Measurements from ENCODE around the gene SLC39A12.

SLC39A12 gene

DNA sequence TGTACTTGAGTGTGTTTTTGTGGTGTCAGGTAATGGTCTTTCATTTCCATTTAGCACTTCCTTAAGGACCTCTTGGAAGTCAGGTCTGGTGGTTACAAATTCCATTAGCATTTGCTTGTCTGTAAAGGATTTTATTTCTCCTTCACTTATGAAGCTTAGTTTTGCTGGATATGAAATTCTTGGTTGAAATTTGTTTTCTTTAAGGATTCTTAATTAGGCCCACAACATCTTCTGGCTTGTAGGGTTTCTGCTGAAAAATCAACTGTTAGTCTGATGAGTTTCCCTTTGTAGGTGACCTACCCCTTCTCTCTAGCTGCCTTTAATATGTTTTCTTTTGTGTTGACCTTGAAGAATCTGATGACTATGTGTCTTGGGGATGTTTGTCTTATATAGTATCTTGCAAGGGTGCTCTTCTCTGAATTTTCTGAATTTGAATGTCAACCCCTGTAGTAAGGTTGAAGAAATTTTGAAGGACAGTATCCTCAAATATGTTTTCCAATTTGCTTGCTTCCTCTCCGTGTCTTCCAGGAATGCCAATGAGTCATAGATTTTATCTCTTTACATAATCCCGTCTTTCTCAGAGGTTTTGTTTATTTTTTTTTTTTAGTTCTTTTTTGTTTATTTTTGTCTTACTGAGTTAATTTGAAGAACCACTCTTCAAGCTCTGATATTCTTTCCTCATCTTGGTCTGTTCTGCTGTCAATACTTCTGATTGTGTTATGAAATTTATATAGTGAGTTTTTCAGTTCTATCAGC is 70.2 kb downstream of the SLC39A12 start:
- no peak for DNase-seq (ENCODE audit: low read depth)
- no peak overlapping the region for H3K4me3 ChIP-seq (ENCODE audit: low read depth, low read length)

DNA sequence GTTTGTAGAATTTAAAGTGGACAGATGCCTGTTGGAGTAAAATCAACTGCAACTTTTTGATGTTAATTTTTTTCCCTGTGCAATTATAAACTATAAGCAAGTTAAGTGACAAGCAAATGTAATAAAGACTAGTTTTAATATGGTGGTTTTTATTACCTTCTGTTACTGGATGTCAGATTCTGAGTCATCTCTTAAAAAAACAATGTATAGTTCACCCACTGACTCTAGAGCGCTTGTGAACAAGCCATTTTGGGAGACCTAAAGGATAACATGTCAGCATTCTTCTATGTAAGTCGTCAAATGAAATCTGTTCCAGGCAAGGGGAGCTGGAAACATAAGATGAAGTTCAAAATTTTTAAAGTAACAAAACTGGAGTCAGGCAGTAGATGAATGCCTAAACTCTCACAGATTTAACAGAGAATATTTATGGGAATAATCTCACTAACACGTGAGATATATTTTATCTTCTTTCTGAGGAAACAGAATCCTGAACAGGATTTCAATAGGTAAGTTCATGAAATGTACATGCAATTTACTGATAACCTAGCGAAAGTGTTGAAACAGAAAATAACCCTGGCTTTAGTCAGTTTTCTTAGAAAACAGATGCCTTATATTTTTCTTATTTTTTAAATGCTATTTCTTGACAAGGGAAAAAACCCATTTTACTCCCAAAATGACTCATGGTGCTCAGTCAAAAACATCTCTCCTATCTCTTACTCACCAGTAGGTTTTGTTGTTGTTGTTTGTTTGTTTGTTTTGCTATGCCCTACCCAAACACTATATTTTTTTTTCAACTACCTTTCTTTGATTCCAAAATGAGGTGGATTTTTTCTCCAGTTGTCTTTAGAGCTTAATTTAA is 91.7 kb downstream of the SLC39A12 start:
- no peak overlapping the region for H3K4me3 ChIP-seq (ENCODE audit: low read depth, low read length)
- DNase-seq (ENCODE audit: low read depth): peak; percentile 79

DNA sequence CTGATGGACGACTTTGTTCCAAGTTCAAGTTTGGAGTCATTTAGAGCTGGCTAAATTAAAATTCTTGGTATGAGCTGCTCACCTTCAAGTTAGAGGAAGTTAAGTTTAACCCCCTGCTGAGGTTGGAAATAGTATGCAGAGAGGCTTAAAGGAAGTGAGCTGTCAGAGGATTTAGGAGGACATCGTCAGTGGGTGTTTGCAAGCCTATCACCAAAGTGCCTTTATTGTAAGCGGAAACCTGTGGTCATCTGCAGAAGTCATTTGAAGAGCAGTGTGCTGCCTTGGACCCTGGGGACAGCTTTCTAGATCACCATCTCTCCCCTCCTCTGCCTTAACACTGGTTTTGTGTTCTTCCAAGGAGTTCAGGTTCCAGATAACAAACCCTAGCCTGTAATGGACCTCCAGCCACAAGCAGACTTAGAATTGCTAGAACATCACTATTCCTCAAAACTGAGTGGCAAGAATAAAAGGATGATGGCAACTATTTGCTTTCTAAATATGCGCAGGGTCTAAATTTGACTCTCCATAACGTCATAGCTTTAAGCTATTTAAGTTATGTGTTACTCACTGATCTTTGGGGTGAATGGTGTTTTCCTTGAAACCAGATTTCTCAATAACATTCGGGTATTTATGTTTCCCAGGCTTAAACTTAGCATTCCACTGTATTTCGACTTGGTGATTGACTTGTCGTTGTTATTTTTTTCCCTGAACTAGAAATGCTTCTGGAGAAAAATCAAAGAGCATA is 93.4 kb downstream of the SLC39A12 start:
- no peak overlapping the region for H3K4me3 ChIP-seq (ENCODE audit: low read depth, low read length)
- peak; percentile 78 for DNase-seq (ENCODE audit: low read depth)

DNA sequence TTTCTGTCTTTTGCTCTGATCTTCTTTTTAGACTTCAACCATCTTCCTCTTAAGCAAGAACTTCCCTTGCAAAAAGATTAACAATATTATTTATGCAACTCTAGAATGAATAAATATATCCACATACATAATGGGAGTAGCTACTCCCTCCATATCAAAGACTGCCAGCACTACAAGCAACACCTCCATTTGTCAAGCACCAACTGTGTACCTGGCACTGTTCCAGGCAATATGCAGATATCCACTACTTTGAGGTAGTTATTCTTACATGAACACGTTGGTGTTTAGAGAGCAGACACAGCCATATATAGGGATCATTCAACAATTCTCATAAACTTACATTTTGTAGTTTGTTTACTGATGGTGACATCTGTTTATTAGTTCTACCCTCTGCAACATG is 104.9 kb downstream of the SLC39A12 start:
- no peak overlapping the region for H3K4me3 ChIP-seq (ENCODE audit: low read depth, low read length)
- no peak for DNase-seq (ENCODE audit: low read depth)

DNA sequence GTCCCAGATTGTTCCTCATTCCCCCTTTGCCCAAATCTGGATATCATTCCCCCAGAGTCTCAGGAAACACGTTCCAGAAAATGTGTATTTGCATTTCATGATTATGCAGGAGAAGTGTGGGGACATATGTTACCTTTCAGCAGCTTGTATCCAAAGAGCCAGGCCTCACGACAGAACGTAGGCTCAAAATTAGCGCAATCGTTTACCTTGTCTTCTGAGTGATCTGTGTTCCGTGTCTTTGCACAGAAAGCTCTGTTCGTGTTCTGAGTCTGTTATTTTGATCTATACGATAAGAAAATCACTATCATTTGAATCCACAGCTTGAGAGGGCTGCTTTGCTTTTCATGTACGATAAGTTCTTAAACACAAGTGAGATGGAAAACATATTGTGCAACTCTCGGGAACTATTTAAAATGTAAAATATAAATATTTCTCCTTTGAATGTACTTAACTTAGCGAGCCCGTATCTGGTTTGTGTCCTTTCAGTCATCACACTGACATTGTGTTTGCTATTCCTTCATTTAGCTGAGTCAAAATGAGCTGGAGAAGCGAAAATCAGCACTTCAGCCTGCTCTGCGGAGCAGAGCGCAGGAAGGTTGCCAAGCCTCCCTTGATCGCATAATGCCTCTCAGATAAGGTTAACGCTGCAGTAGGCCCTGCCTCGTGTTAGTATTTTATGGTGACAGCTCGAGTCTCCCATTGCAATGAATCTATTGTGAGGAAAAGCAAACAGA is 108.3 kb downstream of the SLC39A12 start:
- H3K4me3 ChIP-seq (ENCODE audit: low read depth, low read length): no peak overlapping the region
- no peak for DNase-seq (ENCODE audit: low read depth)

DNA sequence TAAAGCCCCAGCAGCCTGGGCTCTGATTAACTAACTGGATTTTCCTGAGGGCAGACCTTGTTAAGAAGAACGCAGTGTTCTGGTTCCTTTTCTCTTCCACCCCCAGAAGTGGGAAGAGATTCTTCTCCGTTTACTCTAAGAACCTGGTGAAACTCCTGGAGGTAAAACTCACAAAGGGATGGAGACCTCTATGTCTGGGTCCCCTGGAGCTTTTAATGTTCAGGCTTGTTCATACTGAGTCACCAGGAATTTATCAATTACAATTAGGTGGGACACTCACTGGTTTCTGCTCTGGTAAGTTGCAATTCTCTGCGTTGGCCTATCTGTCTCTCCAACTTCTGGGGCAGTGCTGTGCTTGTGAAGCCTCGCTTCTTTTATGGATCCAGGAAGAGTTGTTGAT is 115.2 kb downstream of the SLC39A12 start:
- H3K4me3 ChIP-seq (ENCODE audit: low read depth, low read length): no peak overlapping the region
- peak; percentile 36 for DNase-seq (ENCODE audit: low read depth)

DNA sequence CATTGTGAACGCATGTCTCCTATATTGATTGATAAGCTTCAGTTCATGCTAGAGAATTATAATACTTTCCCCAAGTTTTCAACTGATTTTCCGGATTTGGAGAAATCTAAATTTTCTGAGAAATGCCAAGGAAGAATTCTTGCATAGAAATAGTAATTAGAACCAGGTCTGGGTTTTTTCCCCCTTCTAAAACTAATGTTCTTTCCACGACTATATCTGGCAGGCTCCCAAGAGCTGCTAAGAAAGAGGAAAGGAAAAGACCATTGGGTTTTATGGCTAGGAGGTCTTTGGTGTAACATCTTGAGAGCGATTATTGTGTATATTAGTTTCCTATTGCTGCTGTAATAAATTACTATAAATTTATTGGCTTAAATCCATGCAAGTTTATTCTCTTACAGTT is 116.7 kb downstream of the SLC39A12 start:
- H3K4me3 ChIP-seq (ENCODE audit: low read depth, low read length): no peak overlapping the region
- no peak for DNase-seq (ENCODE audit: low read depth)

DNA sequence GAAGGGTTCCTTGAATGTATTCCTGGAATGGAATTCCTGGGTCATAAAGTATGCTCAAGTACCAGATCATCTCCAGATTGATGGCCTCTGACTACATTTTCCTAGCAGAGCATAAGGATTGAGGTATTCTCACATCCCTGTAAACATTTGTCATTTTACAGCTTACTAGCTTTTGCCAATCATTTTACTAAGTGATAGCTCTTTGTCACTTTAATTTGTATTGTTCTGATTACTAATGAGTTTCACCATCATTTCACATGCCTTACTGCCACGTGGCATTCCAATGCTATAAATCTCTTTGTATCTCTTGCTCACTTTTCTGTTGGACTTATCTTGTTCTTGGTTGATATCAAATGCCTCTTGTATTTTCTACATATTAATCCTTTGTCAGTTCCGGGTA is 119.9 kb downstream of the SLC39A12 start:
- H3K4me3 ChIP-seq (ENCODE audit: low read depth, low read length): no peak overlapping the region
- no peak for DNase-seq (ENCODE audit: low read depth)

DNA sequence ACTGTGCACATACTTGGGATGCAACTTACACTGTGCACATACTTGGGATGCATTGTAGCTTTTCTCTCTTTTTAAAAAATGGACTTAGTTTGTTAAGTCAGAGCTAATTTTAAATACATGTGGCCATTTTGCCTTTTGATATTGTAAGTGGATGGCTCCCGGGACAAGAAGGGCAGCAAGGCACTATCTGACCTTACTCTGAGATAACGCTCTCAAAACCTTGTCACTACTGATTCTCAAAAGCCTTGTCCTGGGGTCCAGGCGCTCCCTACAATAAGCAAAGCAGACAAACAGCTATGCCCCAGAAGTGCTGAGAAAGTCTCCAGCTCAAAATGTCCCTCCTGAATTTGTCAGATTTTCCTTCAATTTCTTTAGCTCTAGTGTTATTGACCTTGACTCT is 121.6 kb downstream of the SLC39A12 start:
- DNase-seq (ENCODE audit: low read depth): no peak
- no peak overlapping the region for H3K4me3 ChIP-seq (ENCODE audit: low read depth, low read length)

DNA sequence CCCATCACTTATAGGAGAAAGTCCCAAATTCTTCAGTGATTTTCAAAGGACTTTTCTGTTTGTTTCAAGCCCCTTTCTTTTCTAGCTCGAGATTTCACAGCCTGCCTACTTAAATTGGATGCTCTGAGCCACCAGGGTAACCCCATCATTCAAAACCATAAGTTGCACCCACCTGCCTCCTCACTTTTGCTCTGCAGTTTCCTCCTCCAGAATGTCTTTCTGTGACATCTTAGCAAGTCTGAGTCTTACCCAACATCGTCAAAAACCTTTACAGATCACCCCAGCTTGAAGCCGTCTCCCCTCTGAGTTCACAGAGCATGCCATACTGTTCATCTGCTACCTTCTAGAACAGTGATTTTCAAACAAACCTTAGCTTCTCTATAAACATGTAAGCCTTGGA is 124.2 kb downstream of the SLC39A12 start:
- H3K4me3 ChIP-seq (ENCODE audit: low read depth, low read length): no peak overlapping the region
- no peak for DNase-seq (ENCODE audit: low read depth)

DNA sequence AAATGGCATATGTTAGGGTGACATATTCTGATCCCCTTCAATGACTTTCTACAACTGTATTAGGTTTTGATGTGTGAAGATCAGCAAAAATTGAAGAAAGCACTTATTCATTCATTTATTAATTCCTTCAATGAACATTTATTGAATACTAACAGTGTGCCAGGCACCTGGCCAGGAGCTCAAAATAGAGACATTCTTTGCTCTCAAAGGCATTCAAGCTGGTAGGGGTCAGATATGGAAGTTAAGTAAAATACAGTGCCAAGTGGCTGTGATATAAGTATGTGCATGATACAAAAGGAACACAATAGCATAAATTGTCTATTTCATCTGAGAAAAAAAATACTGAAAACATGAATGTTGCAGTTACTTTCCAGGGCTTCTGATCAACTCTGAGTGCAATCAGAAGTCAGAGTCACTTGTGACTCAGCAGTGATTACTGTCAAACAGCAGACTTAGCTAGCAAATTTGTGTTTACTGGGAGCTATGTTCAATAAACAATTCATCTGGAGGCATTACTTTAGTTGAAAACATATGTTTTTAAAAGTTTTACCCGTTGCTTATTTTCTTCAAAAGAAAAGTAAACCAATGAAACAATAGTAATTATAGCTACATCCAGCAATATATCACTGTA is 128.1 kb downstream of the SLC39A12 start:
- no peak for DNase-seq (ENCODE audit: low read depth)

DNA sequence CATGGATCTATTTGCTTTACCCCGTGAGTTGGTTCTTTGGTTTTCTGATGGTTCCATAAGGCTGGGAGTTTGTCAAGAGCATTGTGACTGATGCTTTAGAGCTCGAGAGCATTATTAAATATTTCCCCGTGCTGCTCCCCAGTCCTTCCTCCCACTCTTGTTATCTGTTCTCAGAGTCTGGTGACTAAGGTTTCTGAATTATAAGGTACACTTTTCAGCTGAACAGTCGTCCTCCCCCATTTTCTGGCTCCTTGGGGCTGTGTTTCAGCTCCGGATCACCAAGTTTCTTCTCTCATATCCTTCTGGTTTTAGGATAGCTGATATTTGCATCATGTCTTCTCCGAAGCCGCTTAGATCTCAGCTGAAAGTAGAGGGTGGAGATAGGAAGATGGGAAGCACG is 130.7 kb downstream of the SLC39A12 start:
- no peak overlapping the region for H3K4me3 ChIP-seq (ENCODE audit: low read depth, low read length)
- no peak for DNase-seq (ENCODE audit: low read depth)

More for the DNA sequence above, 128.1 kb downstream of the SLC39A12 start:
- H3K4me3 ChIP-seq (ENCODE audit: low read depth, low read length): no peak overlapping the region

DNA sequence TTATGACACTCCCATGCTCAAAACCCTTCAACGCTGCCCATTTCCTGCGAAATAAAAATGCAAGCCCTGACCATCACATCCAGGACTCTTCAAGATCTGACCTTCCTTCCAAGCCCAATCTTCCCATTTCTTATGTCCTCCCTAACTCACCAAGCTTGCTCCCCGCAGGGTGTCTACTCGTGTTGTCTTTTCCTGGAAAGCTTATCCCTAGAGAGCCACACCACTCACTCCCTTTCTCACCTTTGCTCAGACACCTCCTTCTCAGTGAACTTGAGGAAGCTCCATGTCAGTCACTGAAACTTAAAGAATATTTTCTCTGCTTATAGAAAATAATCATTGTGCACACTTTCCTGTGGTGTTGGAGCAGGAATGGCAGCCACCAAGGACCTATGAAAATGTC is 134.1 kb downstream of the SLC39A12 start:
- H3K4me3 ChIP-seq (ENCODE audit: low read depth, low read length): no peak overlapping the region
- no peak for DNase-seq (ENCODE audit: low read depth)

DNA sequence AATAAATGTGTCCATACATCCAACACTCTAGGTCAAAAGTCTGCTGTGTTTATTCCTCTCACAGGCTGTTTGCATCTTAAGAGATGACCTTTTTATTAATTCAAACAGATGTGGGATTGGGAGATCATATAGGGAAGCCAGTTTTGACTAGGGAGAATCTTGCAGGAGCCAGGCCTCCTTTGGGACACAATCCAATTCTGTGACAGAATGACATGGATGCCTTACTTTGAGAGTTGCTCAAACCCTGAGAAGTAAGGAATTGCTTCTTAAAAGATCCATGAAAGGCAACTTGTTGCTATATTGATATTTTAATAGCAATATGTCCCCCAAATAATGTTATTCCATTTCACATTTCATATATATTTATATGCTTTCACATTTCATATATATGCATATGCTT is 135.0 kb downstream of the SLC39A12 start:
- DNase-seq (ENCODE audit: low read depth): no peak
- H3K4me3 ChIP-seq (ENCODE audit: low read depth, low read length): no peak overlapping the region

DNA sequence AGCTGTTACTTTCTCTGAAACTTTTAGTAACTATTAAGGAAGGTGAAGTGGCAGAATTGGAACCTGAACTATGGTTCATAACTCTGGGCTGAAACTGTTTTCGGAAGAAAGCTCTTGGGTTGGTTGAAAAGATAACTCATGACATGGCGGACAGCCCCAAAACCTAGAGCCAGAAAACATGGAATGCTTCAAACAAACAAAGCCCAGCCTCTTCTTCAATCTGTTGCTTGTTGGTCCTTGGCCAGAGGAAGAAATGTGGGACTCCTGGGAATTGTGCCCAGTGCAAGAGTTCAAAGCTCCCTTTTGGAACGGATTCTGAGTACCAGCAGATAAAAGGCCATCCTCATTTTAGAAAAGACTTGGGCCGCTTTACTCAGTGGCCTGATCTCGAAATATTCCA is 135.6 kb downstream of the SLC39A12 start:
- H3K4me3 ChIP-seq (ENCODE audit: low read depth, low read length): no peak overlapping the region
- no peak for DNase-seq (ENCODE audit: low read depth)

Measured in skeletal muscle cell (primary cell).